ENCODE data around the gene ALB.

DNA sequence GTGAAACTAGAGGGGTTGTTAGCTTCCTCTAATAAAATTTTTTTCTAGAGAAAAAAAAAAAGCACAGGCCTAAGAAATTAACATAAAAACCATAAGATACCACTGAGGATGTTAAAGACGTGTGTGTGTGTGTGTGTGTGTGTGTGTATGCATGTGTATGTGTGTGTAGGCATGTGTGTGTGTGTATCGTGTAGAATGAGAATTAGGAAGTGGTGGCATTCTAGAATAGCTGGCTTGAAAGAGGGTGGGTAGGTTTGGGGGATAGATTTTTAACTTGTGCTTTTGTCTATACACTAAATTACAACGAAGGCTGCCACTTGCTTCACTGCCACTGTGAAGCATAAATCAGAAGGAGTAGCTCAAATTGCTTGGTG, 54.9 kb downstream of the ALB start:
- TF ChIP-seq CTCF (IDR thresholded peaks at IDR 0.05) (no peak), POLR2A (IDR thresholded peaks at IDR 0.05) (no peak)

All from thyroid gland (tissue), 4 donors.